Eye (tissue), 1 donor: ENCODE results near the gene DNAH14.
A peak's percentile ranks its signal among the peaks of the same experiment; 100 is the strongest.
"Not testable (repeated sequence)": the region's sequence is repeated elsewhere in the genome, so short reads cannot be mapped to it uniquely, and the experiment has no call there.

Experiments used
- DNase-seq: peaks from one replicate; pipeline ENCODE4 v3.0.0-alpha.2; 2015

DNAH14 gene

DNA sequence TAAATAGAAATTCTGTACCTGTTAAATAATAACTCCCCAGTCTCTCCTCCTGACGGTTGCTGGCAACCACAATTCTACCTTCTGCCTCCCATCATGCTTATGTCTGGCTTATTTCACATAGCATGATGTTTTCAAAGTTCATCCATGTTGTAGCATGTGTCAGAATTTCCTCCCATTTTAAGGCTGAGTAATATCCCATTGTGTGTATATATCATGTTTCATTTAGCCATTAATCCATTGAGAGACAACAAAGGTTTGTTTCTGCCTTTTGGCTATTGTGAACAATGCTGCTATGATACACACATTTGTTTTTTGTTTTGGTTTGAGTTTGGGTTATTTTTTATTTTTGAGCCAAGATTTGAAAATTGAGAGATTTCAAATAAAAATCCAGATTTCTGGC is 426.4 kb downstream of the DNAH14 start:
- no peak for DNase-seq

GRCh38 chr1:225360119-225360518 is 430.6 kb downstream of the DNAH14 start:
- no peak for DNase-seq

GRCh38 chr1:225361176-225361575 is 431.7 kb downstream of the DNAH14 start:
- no peak for DNase-seq

DNA sequence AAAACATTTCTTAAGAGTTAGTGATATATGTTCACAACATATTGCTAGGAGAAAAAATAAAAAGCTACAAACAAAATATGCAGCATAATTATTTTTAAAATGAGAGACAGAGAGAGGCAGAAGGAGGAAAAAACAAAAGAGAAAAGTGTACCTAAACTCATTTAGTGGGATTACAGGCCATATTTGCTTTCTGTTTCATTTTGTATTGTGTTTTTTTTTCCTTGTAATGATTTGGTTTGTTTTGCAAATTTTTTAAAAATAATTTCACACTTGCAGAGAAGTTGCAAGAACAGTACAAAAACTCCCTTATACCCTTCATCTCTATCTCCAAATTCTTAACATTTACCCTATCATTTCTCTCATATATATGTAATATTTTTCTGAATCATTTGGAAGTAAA is 433.3 kb downstream of the DNAH14 start:
- no peak for DNase-seq

GRCh38 chr1:225364439-225364838 is 435.0 kb downstream of the DNAH14 start:
- DNase-seq, result no peak

DNA sequence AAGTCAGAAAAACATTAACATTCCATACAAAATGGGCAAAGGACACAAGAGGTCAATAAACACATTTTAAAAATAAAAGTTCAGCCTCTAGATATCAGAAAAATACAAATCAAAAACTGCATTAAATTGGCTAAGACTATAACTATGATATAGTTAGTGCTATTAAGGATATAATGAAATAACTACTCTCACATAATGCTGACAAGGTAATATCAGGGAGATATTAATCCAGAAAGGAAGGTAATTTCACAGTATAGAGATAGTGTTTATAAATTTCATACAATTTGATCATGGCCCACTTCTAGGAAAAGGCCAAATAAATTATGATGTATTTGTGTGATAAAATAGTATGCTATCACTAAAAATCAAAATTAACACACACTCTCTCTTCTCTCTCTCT is 436.5 kb downstream of the DNAH14 start:
- DNase-seq, result no peak

DNA sequence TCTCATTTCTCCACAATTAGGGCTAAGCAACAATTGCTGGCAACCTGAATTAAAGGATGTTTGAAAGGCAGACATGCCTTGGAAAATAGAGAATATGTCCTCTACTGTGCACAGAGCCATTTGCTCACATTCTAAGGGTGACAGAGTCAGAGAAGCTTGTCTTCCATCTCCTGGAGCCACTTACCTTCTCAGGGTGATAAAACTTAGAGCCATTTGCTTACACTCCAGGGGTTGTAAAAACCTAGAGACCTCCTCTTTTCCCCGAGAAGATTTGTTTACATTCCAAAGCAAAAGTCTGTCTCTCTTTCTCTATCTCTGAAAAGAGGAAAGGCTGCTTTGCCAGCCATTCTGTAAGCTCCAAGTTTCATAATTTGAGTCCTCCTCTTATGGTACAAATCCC is 437.1 kb downstream of the DNAH14 start:
- no peak for DNase-seq

- DNase-seq, result no peak
Observed at GRCh38 chr1:225368036-225368552, 438.6 kb downstream of the DNAH14 start.

- DNase-seq, result no peak
Observed at GRCh38 chr1:225371366-225372010, 442.0 kb downstream of the DNAH14 start.

DNA sequence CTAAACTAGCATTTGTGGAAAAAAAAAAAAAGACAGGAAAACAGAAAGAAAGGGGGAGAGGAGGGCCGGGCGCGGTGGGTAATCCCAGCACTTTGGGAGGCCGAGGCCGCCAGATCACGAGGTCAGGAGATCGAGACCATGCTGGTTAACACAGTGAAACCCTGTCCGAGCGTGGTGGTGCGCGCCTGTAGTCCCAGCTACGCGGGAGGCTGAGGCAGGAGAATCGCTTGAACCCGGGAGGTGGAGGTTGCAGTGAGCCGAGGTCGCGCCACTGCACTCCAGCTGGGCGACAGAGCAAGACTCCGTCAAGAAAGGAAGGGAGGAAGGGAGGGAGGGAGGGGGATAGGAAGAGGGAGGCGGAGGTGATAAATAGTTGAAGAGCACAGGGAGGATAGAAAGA is 443.7 kb downstream of the DNAH14 start:
- DNase-seq, result no peak

GRCh38 chr1:225374996-225375395 is 445.5 kb downstream of the DNAH14 start:
- DNase-seq, result no peak

DNA sequence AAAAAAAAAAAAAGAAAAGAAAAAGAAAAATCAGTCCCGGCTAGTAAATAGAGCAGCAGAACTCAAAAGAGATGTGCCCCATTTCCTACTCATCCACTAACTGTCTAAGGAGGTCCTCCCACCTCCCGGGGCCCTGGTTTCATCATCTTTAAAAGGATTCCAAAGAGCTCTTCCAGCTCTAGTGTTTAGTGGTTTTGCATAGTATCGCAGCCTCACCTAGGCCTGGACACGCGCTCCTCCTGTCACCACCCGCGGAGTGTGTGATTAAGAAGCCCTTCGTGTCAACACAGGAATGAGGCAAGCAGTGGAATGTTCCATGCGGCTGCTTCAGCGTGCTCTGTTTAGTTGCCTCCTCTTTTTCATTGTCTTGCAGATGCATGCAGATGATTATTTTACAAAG is 449.4 kb downstream of the DNAH14 start:
- peak; percentile 22 for DNase-seq

- DNase-seq, result no peak
Observed at GRCh38 chr1:225380691-225381090, 451.2 kb downstream of the DNAH14 start.

- DNase-seq, result not testable (repeated sequence)
Observed at GRCh38 chr1:225386860-225387259, 457.4 kb downstream of the DNAH14 start.

DNA sequence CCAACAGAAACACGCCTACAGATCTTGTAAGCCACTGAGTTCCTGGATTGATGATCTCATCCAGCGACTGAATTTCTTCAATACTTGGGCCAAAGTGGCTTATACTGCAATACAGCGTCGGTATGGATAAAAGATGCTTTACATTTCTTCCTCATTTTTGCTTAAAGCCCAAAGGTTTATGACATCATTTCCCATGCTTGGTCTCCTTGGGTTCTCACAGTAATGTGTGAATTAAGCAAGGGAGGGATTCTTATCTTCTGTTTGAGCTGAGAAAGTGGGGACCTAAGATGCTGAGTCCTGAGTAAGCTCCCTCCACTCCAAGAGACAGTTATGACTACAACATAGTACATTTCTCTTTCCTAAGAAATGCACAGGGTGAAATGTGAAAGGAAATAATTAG is 458.9 kb downstream of the DNAH14 start:
- DNase-seq, result peak; percentile 10

DNA sequence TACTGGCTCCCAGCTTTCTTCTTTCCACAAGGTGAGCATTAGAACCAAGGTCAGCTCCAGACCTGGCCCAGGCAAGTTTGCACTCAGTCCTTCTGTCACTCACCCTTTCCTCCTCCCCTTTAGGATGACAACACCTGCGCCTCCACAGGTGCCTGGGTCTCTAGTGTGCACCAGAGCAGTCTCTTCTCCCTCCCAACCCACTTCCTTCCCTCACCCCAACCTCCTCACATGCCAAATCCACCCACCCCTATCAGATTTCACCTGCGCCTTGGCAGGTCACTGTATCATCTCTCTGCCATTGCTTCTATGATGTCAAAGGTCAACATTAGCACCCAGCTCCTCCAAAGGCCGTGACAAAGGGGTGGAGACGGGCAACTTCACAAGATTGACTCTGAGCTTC is 460.4 kb downstream of the DNAH14 start:
- no peak for DNase-seq

- DNase-seq, result no peak
Observed at GRCh38 chr1:225396357-225396756, 466.9 kb downstream of the DNAH14 start.

DNA sequence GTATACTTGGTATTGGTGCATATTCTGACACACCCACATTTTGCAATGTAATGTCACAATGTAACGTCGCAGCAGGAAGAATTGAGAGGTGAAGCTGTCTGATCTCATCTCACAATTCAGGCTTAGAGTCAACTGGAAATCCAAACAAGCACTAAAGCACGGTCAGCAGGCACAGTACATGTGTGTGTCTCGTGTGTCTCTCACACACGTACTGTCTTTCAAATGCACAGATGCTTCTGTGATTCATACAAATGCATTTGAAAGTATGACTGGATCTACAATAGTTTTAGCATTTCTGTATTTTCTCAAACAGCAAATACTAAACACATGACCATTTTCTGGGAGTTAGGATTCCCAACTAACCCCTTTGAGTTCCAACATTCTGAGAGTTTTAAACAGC is 471.5 kb downstream of the DNAH14 start:
- DNase-seq, result no peak

DNA sequence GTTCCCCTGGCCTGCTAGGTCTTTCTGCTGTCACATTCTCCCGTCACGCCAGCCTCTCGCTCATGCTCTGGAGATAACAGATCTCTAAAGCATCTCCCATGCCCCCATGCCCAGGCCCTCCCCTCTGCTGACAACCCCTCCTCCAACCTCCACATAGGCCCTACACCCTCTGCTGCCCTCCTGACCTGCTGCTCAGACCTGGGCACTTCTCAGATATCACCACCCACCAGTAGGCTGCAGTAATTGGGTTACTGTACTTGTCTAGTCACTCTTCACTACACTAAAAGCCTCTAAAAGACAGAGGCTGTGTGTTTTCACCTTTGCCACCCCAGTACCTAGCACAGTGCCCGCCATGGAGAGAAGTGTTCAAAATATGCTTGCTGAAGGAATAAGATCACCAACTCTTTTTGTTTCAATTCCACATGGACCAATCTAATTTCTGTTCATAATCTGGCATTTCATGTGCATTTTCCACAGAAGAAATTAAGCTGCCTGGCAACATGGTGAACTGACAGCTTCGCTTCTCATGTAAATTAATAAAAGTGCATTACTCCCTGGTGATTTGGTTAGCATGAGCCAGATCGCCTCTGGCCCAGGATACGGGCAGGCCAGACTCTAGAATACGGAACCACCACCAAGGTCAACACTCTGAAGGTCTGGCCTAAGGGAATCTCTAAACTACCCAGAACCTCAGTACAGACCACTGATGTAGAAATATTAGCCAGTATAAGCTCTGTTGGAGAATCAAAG is 477.7 kb downstream of the DNAH14 start:
- no peak for DNase-seq

- no peak for DNase-seq
Observed at GRCh38 chr1:225407755-225408154, 478.3 kb downstream of the DNAH14 start.

DNA sequence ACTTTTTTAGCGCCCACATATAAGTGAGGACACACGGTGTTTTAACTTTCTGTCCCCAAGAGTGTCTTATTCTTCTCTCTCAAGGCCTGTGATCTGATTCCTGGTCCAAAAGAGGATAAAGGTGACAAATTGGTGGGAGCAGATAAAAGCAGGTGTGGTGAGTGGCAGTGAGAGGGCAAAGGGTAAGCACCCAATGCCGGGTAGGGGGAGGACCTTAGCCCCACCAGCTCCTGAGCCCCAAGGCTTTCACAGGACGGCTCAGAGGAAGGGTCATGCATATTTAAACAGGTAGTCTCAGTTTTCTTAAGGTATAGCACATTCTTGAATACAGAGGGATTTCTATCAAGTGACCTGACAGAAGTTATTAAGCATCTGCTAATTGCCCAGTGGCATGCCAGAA is 478.8 kb downstream of the DNAH14 start:
- no peak for DNase-seq

DNA sequence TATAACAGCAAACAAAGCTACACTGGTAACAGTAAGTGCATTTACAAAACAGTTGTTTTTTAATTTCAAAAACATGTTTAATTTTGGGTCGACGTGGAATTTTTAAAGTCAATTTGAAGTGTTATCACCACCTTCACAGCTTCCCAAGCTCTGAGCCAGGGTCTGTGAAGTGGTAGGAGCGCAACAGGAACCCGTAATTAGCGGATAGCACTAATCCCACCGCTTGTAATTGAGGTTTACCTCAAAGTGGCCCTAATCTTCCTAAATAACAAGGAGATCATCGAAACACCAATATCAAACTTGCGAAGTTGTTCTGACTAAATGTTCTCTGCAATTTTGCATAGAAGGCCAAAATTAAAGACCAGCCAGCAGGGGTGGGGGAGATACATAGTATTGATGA is 479.6 kb downstream of the DNAH14 start:
- no peak for DNase-seq

DNA sequence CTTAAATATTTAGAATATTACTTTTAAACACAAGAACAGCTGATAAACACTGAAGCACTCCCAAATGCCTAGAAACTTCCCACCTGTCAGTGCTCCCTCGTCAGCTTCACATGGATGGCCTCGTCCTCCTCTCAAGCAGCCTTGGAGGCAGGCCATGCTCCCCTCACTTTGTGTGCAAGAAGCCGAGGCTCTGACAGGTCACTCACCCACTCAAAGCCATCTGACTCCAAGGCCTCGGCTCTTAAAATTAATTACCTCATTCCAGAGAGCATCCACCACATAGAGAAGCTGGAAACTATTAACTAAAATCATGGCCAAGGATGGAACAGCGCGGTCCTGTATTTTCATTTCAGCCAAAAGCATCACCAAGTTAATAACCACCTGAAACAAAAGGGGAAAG is 480.6 kb downstream of the DNAH14 start:
- no peak for DNase-seq

DNA sequence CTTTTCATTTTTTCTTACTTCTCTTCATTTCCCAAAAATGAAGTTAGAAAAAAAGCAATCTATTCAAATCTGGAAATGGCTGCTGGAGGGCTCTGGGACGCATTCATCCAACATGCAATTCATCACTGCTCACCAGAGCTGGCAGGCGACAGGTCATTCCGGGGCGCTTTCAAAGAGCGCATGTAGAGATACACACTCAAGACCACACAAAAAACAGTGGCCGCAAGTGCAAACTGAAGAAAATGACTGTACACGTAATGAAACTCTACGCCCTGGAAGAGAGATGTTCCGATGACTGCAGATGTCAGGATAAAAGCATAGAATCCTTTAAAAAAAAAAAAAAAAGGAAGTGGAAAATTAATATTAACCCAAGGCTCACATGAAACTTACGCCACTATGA is 482.8 kb downstream of the DNAH14 start:
- DNase-seq, result no peak
